Stimulated activated CD4-positive, alpha-beta T cell treated with anti-CD3 and anti-CD28 coated beads, TNF-alpha, amount 100 ng/mL, for 1 hour (primary cell): ENCODE measurements around the gene FEZF2.

Source experiments
- DNase-seq, 3 donors: peaks; one replicate each; pipeline ENCODE4 v3.0.0-alpha.2; 2020; ENCODE audit warnings: low read depth in 3 of 3, low spot score in 1 of 3

Gene FEZF2

DNA sequence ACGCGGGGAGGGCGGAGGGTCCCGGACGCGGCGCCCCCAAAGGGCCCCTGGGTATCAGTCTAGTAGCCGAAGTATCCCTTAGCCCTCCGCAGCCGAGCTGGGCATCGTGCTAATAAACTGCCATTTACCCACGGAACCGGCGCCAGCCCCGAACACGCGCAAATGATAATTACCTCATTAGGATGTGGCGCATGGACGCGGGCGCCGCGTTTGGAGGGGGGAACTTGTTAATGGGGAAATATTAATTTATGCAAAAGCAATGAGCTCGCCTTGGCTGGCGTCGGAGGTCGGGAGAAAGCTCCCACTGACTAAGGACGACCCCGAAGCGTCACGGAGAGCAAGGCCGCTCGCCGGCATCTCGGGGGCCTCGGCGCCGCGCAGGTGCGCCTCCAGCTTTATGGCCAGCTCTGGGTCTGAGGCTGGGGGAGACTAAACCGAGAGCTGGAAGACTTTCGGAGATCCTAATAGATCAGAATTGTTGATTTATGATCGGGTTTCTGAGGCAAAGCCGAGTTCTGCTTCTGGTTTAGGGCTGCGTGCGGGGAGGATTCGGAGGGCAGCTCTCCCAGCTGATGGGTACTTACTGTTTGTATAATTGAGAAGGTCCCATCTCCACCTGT is 474 bp upstream of the FEZF2 start:
- no peak for DNase-seq

DNA sequence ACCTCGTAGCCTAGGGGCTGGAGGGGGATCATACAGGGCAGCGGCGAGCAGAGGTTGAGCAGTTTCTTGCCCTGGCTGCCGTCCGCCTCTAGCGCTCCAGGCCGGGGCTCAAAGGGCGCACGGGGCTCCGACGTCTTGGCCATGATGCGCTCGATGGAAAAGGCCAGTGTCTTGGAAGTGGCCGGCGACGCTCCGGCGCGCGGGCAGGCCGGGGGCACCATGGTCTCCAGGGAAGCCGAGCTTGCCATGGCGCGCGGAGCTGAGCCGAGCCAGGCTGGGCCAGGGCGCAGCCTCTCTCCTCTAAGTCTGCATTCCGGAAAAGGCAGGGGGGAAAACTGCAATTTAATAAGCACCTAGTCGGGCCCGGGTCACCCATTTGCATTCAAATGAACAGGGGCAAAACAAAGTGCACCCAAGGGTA is 719 bp downstream of the FEZF2 start:
- DNase-seq, result no peak

DNA sequence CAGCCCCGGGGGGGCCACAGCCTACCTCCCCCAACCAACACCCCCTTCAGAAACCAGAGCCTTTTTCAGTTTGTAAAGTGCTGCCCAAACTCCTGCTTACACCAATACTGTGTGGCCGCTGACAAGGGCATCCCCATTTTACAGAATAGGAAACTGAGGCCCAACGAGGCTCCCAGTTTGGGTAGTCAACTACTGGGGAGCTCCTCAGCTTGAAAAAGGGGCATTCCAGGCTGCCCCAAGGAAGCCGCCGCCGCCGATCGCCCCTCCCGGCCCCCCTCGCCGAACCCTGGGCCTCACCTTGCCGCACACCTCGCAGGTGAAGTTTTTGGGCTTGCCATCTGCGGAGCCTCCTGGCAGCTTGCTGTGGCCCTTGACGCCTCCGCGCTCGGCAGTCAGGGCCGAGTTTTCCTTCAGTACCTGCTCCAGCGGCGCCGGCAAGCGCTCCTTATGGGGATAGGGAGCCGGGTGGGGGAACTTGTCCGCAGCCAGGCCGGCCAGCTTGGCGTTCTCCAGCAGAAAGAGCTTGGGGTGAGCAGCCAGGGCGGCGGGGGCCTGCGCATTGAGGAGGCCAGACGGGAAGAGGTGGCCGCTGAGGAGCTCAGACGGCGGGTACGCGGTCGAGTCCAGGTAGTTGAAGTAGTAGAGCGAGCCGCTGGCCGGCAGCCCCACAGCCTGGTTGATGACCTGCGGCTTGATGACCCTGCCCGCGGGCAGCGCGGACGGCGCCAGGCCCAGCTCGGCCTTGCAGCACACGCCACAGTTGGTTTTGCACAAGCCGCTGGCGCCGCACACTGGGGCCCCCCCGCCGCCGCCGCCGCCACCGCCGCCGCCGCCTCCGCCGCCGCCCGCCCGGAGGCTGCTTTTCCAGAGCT is 1.4 kb downstream of the FEZF2 start:
- DNase-seq, result no peak

DNA sequence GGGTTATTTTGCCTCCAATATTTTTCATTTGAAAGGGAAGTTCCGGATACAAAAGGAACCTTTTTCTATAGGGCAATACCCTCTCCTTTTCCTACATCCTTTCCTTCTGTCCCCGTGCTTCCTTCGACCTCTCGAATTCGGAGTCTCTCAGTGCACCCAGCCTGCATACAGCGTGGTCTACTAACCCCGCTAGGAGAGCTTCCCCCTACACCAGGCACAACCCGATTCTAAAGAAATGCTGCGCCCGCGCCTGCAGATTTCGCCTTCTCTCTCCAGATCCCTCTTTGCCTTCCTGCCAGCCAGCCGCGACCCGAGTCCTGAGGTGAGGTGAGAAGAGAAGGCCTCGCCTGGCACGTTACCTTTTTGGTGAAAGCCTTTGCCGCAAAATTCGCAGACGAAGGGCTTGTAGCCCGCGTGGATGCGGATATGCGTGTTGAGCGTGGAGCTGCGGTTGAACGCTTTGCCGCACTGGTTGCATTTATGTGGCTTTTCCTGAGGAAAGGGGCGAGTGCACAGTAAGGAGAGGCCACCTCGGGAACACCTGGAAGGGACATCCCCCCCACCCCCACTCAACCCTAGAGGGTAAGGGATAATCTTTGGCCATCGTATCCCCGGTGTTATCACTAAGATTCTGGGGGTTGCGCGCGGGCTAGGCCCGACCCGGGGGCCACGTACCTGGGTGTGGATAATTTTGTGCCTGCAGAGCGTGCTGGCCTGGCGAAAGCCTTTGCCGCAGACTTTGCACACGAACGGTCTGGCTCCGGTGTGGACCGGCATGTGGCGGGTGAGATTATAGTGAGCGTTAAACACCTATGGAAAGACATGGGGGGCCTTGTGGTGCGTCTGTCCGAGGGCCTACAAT is 2.3 kb downstream of the FEZF2 start:
- DNase-seq, result no peak

DNA sequence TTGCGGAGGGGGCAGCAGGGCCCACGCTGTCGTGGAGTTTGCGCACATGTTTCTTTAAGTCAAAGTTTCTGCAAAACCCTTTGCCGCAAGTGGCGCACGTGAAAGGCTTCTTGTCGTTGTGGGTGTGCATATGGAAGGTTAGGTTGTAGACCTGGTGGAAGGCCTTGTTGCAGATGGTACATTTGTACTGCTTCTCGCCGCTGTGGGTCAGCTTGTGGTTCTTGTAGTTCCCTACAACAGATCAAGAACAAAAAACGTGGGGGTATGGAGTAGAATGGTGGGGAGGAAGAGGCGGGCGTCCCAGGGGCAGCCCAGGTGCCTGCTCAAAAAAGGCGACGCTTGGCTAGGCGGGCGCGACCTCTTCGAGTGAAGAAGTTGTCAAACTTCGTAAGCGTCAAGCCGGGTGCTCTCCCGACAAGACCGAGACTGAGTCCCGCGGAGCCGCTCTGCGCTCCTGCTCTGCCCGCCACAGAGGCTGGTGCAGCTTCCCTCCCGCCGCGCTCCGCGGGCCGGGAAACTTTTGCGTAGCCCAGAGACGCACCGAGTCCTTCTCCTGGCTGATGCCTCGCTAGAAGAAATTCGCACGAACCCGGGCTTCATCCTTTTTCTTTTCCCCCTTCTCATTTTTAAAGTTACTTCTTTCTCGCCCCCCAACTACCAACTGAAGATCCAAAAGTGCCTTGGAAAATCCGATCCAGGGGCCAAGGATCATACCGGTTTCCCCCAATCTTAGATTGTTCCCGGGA is 3.1 kb downstream of the FEZF2 start:
- DNase-seq, result no peak

DNA sequence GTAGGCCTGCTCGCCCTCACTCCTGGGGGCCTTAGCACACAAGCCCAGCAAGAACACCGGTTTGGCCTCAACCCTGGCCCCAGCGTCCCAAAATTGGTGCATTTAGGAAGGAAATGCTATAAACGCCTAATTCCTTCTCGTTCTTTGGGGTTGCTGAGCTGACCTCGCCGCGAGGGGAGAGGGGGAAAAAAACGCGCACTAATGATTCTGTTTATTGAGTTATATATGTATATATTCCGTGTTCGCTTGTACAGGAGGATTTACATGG is 3.9 kb downstream of the FEZF2 start:
- no peak for DNase-seq

DNA sequence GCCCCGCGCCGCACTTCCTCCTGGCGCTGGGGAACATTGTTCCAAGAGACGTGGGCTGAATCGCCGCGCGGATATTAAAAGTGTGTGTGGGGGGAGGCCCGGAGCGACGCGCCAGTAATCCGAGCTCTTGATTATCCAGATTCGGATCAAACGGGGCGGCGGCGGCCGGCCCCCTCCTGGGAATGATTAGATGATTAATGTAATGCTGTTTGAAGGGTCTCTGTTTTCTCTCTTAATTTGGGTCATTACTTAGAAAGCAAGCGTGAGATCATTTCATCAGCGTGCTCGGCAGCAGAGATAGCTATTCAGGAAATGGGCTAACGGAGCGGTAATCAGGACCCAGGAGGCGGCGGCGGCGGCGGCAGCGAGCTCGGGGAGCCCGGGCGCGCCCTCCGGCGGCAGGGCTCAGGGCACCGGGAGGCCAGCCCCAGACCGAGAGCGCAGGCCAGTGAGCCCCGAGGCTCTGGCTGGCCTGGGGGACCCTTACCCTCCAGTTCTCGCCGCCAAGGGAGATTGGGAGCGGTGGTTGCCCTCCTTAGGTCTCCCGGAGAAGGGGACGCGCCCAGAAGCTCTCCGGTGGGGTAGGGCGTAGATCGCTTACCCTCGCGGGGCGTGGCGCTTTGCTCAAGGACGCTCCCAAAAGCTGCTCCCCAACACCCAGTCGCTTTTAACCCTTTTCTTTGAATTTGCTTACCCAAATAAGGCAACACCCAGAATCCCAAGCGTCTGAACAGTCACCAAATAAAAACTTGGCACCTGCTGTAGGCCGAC is 4.5 kb downstream of the FEZF2 start:
- no peak for DNase-seq

DNA sequence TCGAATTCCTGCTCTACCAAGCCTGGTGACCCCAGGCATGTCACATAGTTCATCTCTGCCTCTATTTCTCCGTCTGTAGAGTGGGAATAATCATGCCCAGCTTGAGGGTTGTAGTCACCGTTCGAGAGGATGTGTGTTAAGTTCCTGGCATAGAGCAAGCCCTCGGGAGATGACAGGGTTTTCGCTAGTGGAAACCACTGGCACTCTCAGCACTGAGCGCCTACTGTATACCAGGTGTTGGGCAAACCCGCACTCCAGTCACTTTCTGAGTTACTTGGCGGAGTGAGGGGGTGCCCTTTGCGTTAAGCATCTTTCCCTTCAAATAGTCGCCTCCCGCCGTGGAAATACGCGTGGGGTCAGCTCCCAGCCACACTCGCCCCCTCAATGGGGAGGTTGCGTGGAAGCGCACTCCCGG is 5.1 kb downstream of the FEZF2 start:
- no peak for DNase-seq

DNA sequence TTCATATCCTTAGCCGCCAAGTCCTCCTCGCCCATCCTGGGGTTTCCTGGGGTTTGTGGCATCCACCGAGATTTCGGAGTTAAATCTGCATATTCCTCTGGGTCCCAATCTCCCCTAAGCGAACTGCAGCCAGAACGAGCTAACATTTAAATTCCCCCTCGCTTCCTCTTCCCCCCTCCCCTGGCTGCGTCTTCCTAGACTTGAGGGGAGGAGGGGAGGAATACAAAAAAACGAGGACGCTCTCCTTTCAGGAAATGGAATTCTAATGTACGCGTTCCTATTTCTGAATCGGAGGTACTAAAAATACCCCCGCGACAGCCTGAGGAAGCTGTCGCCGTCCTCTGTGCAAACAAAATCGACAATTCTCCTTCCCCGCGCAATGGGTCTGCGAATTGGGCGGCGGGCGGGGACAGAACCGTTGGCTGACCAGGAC is 5.6 kb downstream of the FEZF2 start:
- DNase-seq, result no peak

DNA sequence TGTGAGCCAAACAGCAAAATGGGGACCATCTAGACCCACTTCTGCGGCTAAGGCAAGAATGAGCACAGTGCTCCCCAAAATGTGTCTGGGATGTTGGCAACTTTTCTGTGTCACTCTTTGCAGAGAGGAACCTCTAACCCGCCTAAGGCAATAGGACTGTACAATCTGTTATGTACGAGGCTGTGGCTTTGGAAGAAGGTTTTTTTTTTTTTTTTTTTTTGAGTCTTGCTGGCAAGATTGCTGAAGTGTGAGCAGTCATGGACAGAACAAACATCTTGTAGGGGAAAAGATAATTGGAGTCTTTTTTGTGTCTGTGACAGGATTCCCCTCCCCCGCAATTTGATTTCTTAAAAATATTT is 7.2 kb downstream of the FEZF2 start:
- no peak for DNase-seq

DNA sequence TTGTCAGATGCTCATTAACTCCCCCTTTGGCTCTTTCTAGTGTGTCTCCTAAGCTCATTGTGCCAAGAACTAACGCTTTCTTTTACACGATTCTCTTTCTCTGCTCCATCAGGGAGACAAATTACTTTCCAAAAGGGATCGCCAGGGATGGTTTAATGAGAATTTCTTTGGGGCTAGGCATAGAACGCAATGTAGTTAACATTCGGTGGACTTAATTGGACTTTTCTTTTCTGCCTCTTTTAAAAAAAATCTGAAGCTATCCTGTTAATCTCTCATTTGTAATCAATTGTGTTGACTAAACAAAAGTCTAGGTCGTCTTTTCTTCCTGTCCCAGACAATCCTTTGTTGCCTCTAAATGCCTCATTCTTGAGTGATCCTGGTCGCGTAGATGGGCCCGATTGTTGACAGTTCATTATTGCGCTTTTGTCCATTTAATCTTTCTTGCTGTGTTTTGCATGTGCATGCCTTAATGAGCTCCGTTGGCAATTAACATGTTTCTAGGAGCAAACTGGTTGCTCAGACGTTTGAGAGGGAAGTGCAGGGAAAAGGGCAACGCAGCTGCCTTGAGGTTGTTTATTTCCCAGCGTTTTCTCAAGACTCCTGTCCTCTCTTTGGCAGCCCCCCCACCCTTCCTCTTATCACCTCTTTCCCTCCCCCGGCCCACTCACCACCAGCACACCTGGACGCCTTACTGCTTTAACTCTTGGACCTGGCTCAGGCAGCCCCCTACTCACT is 7.8 kb downstream of the FEZF2 start:
- DNase-seq, result no peak

DNA sequence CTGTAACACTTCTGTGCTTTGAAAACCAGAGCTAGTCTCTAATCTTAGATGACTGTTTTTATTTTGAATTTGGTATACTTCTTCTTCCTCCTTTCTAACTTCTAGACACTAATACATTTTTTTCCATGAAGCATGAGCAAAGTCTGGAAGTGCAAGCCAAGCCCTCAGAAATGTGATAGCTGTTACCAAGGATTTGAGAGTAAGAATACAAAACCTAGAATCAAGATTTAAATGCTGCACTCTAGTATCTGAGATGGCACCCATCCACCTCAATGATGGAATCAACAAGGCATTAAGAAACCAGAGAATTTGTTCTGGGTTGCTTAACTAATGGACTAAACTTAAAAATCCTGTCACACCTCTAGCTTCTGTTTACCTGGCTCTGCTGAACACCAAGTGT is 9.2 kb downstream of the FEZF2 start:
- DNase-seq, result no peak

DNA sequence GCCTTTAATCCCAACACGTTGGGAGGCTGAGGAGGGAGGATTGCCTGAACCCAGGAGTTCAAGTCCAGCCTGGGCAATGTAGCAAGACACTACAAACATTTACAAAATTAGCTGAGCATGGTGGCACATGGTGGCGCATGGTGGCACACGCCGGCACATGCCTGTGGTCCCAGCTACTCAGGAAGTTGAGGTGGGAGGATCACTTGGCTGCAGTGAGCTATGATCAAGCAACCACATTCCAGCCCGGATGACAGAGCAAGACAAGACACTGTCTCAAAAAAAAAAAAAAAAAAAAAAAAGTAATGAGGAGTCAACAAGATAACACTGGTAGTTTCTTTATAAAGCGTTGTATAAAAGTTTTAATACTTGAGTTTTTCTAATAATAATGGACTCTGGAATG is 10.1 kb downstream of the FEZF2 start:
- DNase-seq, result no peak

DNA sequence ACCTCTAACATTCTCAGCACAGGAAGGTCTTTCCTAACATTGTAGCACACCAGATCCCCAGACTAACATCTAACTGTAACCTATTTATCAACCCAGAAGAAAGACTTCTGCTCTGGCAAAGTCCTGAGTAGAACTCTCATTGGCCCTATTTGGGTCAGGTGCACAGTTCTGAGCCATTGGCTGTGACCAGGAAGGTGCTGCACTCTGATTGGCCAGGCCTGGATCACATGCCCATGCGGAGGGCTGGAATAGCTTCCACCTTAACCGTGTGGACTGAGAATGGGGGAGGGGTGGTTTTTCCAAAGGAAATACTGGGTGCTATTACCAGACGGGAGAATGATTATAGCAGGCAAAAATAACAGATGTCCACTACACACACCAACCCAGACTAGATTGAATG is 11.5 kb downstream of the FEZF2 start:
- no peak for DNase-seq

DNA sequence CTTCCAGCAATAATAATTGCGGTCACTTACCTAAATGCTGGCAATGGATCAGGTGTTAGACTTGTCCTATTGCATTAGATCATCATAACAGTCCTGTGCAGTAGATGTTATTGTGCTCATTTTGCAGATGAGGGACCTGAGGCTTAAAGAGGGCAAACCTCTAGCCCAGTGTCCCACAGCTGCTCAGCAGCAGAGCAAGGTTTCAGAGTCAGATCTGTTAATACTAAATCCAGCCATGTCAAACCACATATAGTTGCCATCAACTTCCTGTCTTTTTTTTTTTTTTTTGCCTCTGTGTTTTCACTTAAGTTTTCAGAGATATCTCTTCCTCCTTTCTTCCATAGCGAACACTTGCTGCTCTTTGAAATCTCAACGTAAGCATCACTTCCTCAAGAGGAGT is 12.1 kb downstream of the FEZF2 start:
- no peak for DNase-seq

DNA sequence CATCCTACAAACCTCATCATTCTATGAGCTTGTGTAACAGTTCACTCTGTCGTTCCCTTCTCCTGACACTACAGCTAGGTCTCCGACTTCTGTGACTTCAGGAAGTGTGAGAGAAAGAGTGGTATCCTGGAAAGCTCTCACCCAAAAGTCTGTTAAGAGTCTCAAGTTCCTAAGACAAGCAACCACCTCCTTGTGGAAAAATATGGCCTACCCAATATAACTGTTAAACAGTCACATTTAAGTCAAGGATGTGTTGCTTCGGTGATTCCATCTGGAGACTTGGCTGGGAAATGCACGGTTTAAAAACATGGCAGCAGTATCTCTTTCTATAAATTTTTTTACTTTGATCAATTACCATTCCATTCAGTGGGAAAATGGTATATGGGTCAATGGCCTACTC is 13.8 kb downstream of the FEZF2 start:
- DNase-seq, result no peak

DNA sequence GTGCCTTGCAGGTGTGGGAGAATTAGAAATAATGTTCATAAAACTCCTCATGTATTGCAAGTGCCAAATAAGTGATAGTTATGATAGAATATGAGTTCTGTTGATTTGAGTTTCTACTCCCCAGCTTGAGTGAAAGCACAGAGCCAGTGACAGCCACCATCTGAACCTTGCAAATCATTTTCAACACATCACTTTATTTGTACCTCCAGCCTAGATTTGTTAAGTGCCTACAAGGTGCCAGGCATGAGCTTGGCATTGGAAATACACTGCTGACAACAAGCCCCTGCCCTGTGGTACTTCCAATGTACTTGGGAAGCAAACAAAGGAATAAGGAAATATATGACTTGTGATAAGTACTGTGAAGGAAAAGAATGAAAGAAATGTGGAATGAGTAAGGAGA is 17.0 kb downstream of the FEZF2 start:
- no peak for DNase-seq

DNA sequence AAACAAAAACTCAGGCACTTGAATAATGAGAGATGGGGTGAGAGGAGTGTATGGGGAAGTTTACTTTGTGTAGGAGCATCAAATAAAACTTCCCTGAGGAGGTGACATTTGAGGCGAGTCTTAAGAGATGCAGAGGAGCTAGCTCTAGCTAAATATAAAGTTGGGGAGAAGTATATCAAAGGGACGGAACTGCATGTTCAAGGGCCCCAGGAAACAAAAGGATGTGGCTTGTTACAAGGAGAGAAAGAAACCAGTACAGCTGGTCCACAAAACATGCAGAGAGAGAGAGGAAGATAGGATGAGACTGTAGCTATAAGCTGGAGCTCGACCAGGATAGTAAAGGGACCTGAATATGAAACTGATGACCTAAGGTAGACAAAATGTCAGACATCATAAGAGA is 17.6 kb downstream of the FEZF2 start:
- no peak for DNase-seq

DNA sequence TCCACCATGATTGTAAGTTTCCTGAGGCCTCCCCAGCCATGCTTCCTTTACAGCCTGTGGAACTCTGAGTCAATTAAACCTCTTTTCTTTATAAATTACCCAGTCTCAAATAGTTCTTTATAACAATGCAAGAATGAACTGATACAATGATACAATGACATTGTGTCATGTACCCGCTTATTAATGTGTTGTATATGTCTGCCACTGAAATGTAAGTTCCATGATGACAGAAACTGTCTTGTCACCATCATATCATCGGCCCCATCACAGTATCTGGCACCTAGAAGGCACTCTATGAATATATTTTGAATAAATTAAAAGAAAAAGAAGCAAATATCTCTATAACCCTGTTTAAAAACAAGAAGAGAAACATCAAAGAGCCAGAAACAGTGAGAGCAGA is 29.6 kb downstream of the FEZF2 start:
- no peak for DNase-seq

DNA sequence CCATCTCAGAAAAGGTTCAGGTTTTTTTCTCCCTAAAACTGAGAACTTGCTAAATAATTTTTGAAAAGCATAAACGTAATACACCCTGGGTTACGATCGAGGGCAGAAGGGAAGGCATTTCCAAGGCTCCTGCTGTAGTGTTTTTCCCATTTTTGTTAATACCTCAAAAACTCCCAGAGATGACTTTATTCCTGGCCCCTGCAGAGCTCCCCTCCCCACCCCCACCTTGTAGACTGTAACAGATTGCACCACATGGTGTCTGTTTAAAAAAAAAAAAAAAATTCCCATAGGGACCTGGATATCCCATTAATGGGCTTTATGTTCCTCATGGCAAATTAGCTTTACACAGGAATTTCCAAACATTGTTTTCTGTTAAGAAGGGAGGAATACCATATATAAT is 38.2 kb downstream of the FEZF2 start:
- no peak for DNase-seq
